HG03460 (cell line): ENCODE results near the gene KIR2DL3.
"Not testable (repeated sequence)": the region's sequence is repeated elsewhere in the genome, so short reads cannot be mapped to it uniquely, and the experiment has no call there.

Source experiments
- ATAC-seq: cut with Tn5 transposase; IDR thresholded peaks from one replicate; pipeline ENCODE4 v1.9.1; 2021; ENCODE audit not compliant: unreplicated experiment

KIR2DL3 gene

DNA sequence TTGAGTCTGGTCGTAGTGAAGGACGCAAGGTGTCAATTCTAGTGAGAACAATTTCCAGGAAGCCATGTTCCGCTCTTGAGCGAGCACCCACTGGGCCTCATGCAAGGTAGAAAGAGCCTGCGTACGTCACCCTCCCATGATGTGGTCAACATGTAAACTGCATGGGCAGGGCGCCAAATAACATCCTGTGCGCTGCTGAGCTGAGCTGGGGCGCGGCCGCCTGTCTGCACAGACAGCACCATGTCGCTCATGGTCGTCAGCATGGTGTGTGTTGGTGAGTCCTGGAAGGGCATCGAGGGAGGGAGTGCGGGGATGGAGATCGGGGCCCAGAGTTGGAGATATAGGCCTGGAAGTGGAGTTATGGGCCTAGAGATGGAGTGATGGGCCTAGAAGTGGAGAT is at the start of gene KIR2DL3:
KIR2DL3 (plus strand) TSS at position 208 of the 400 bp plus-strand sequence; CDS start at position 241, 33 bp downstream.
- not testable (repeated sequence) for ATAC-seq

DNA sequence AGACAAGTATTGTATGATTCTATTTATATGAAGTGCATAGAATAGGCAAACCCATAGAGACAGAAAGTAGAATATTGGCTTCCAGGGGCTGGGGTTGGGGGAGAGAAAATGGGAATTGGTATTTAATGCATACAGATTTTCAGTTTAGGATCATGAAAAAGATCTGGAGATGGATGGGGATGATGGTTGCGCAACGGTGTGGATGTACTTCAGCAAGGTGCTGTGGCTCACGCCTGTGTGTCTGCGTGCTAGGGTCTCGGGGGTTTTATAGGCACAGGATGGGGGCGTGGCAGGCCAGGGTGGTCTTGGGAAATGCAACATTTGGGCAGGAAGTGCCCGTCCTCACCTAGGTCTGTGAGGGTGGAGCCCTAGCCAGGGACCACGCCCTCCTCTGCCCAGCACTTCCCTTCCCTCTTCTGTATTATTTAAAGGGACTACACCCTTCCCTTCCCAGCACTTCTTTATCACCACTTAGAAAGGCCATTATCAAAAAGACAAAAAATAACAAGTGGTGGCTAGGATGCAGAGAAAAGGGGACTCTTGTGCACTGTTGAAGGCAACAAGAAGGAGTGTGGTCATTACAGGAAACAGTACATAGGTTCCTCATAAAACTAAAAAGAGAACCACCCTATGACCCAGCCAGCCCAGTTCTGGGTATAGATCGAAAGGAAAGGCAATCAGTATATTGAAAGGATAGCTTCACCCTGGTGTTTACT is 46.6 kb upstream of the KIR2DL3 start:
- ATAC-seq, result no peak

DNA sequence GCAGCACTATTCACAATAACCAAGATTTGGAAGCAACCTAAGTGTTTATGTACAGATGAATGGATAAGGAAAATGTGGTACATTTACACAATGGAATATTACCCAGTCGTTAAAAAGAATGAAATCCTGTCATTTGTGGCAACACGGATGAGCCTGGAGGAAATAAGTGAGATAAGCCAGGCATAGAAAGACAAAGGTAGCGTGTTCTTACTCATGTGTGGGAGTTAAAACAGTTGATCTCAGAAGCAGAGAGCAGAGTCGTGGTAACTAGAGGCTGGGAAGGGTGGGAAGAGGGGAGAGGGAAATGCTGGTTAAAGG is 46.1 kb upstream of the KIR2DL3 start:
- ATAC-seq, result no peak

DNA sequence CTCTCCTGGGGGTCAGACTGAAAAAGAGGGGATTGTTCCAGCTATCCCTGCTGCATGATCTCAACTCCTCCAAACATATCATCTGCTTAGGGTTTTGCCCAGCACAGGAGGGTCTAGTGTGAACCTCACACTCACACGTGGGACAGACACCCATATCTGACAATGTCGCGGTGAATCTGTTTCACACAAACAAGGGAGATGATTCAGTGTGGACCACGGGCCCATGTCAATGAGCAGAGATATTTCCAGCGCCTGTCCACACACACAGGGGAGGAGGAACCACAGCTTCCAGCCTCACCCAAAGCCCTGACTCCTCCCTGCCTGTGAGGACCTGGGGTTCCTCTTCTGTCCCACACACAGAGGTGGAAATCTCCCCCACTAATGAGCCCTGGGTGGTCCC is 43.7 kb upstream of the KIR2DL3 start:
- no peak for ATAC-seq

DNA sequence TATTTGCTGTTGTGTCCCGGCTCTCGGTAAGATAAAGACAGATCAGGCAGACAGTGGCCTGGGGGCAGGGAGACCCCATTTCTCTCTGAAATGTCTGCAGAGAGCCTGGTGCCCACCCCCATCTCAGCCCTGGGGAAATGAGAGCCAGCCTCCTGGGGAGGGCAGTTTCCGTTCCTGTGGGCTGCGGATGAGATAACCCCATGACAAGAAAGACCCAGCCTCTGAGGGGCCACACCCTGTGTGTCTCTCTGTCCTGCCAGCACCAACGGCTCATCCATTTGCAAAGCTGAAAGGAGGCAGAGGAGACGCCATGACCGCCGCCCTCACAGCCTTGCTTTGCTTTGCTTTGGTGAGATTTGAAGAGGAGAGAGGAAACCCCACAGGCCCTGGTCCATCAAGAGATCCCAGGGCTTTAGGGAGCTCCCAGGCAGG is 42.2 kb upstream of the KIR2DL3 start:
- no peak for ATAC-seq

DNA sequence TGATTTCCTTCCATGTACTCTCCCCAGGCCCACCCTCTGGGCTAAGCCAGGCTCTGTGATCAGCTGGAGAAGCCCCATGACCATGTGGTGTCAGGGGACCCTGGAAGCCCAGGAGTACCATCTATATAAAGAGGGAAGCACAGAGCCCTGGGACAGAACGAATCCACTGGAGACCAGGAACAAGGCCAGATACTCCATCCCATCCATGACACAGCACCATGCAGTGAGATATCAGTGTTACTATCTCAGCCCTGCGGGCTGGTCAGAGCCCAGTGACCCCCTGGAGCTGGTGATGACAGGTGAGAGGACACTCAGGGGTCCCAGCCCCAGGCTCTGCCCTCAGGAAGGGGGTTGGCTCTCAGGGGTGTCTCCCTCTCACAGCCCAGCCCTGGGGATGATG is 41.5 kb upstream of the KIR2DL3 start:
- no peak for ATAC-seq

DNA sequence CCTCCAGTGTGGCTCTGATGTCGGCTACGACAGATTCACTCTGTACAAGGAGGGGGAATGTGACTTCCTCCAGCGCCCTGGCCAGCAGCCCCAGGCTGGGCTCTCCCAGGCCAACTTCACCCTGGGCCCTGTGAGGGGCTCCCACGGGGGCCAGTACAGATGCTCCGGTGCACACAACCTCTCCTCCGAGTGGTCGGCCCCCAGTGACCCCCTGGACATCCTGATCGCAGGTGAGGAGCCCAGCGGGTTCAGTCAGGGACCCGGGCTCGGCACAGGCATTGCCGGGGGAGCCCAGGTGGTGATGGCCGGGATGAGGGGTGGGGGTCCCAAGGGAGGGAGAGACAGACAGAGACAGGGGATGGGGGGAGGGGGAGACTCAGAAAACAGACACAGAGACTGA is 40.6 kb upstream of the KIR2DL3 start:
- ATAC-seq, result not testable (repeated sequence)

DNA sequence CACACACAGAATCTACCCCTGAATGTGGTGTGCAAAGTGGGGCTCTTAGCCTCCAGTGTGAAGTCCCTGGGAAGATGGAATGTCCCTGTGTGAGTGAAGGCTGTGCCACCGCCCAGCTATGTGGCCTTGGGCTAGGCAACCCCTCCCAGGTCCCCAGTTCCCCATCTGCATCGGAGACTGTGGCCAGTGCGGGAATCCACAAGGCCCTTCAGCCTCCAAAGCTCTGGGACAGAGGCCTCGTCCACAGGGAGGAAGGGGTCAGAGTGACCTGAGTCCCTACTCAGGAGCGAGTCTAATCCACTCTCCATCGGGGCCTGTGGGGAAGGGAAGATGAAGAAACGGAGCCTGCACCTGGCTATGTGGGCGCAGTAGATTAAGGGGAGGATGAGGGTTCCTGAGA is 33.4 kb upstream of the KIR2DL3 start:
- no peak for ATAC-seq

DNA sequence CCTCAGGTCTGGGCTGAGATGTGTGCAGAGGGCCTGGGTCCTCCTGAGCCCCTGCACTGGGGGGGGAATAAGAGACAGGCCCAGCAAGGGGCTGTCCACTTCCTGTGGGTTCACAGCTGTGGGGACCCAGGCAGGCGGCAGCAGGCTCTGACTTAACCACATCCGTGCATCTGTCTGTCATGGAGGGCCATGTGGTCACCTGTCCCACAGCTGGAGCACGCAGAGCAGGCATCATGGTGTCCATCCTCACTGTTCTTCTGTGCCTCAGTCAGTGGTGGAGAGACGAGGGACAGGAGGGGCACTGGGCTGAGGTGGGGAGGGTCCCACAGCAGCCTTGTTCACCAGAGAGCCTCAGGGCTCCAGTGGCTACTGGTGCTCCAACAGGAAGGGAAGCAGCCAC is 30.4 kb upstream of the KIR2DL3 start:
- ATAC-seq, result no peak

DNA sequence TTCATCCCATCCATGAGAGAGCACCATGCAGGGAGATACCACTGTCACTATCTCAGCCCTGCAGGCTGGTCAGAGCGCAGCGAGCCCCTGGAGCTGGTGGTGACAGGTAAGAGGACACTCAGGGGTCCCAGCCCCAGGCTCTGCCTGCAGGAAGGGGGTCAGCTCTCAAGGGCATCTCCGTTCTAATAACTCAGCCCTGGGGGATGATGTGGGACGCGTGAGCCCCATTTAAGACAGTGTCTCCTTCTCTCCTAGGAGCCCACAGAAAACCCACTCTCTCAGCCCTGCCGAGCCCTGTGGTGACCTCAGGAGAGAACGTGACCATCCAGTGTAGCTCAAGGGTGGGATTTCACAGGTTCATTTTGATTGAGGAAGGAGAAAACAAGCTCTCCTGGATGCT is 29.5 kb upstream of the KIR2DL3 start:
- ATAC-seq, result no peak

DNA sequence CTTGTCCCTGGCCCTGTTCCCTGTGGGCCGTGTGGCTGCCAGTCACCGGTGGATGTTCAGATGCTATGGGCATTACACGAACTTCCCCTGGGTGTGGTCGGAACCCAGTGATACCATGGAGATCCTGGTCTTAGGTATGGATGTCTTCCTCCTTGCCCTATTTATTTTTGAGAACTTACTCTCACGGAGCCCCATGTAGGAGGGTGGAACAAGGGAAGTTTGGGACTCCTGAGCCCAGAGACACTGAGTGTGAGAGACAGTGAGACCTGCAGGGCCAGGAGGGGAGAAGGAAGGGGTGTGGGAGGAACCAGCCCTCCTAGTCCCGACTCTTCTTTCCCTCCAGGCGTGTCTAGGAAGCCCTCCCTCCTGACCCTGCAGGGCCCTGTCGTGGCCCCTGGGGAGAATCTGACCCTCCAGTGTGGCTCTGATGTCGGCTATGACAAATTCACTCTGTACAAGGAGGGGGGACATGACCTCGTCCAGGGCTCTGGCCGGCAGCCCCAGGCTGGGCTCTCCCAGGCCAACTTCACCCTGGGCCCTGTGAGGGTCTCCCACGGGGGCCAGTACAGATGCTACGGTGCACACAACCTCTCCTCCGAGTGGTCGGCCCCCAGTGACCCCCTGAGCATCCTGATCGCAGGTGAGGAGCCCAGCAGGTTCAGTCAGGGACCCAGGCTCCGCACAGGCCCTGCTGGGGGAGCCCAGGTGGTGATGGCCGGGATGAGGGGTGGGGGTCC is 28.9 kb upstream of the KIR2DL3 start:
- ATAC-seq, result no peak

DNA sequence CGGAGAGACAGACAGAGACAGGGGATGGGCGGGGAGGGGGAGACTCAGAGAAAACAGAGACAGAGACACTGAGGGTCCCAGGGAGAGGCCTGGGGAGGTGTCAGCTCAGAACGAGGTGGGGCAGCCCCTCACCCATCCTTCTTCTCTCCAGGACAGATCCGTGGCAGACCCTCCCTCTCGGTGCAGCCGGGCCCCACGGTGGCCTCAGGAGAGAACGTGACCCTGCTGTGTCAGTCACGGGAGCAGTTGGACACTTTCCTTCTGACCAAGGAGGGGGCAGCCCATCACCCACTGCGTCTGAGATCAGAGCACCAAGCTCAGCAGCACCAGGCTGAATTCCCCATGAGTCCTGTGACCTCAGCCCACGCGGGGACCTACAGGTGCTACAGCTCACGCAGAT is 28.4 kb upstream of the KIR2DL3 start:
- not testable (repeated sequence) for ATAC-seq

DNA sequence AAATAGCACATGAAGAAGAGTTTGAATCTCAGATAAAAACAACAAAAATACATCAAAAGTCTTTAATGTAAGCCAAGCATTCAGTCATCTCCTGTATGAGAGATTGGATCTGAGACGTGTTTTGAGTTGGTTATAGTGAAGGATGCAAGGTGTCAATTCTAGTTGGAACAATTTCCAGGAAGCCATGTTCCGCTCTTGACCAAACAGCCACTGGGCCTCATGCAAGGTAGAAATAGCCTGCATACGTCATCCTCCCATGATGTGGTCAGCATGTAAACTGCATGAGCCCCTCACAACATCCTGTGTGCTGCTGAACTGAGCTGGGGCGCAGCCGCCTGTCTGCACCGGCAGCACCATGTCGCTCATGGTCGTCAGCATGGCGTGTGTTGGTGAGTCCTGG is 14.2 kb upstream of the KIR2DL3 start, which contains the start of gene KIR3DL3:
KIR3DL3 (plus strand) TSS at position 301 of the 400 bp plus-strand sequence; CDS start at position 356, 55 bp downstream.
- ATAC-seq, result no peak

DNA sequence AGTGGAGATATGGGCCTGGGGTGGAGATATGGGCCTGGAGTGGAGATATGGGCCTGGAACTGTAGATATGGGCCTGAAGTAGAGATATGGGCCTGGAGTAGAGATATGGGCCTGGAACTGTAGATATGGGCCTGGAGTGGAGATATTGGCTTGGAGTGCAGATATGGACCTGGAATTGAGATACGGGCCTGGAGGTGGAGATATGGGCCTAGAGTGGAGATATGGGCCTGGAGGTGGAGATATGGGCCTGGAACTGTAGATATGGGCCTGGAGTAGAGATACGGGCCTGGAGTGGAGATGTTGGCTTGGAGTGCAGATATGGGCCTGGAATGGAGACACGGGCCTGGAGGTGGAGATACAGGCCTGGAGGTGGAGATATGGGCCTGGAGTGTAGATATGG is 13.7 kb upstream of the KIR2DL3 start:
- ATAC-seq, result no peak

DNA sequence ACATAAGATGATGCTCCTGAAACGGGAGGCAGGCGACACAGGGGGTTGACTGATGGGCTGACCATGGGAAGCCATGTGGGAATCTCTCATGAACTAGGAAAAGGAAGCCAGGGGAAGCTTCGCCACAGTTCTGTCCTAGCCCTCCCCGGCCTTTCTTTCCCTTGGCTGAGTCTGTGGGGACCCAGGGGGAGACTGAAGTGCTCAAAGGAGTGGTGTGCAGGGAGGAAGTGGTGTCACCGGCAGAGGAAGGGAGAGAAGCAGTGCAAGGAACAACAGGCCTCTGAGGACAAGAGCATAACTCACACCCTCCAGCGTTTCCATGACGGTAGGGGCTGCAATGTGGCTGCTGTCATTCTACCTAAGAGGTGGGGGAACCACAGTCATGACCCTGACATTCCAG is 13.0 kb upstream of the KIR2DL3 start:
- ATAC-seq, result no peak

DNA sequence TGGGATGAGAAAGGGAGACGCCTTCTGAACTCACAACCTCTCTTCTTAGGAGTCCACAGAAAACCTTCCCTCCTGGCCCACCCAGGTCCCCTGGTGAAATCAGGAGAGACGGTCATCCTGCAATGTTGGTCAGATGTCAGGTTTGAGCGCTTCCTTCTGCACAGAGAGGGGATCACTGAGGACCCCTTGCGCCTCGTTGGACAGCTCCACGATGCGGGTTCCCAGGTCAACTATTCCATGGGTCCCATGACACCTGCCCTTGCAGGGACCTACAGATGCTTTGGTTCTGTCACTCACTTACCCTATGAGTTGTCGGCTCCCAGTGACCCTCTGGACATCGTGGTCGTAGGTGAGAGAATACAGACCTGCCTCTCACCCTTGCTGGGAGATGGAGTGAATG is 10.8 kb upstream of the KIR2DL3 start:
- no peak for ATAC-seq

DNA sequence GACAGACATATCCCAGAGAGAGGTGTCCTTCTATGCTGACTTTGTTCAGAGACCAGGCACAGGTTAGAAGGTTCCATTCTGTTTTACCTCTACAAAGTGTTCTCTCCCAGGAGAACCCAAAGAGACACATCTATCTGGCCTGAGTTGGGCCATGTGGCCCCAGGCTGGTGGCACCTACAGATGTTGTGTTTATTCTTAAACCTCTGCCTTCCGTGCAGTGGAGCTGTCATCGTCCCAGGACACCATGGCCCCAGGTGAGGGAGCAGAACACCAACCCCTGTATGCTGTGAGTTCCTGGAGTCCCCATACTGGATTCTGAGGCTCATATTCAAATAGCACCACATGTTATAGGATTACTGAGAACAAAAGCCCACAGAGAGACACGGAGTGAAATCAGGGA is 10.1 kb upstream of the KIR2DL3 start:
- no peak for ATAC-seq

DNA sequence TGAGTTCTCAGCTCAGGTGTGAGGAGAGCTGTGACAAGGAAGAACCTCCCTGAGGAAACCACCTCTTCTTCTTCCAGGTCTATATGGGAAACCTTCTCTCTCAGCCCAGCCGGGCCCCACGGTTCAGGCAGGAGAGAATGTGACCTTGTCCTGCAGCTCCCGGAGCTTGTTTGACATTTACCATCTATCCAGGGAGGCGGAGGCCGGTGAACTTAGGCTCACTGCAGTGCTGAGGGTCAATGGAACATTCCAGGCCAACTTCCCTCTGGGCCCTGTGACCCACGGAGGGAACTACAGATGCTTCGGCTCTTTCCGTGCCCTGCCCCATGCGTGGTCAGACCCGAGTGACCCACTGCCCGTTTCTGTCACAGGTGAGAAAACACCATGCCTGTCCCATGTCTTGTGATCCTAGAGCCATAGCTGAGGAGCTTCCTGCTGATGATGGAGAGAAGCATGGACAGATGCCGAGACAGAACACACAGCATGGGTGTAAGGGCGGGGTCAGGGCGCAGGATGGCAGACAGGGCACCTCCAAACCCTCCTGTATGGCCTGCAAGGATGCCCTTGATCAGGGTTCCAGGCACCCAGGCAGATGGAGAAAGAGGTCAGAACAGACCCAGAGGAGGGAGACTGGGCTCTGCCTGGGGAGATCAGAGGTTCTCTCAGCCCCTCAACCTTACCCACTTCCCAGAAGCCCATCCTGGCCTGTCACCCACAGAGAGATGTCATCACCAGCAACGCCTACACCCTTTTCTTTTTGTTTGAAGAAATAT is 8.7 kb upstream of the KIR2DL3 start:
- ATAC-seq, result no peak

DNA sequence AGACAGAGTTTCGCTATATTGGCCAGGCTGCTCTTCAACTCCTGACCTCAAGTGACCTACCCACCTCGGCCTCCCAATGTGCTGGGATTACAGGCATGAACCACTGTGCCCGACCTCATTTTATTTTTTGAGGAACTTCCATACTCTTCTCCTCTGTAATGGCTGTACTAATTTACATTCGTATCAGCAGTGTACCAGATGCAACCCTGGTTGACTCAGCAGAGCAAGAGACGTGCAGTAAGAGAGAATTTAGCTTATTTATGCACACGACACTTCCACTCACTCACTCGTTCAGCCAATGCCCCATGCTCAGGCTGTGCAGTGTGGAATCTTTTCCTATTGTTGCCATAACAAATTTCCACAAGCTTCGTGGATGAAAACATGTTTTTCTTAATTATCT is 7.1 kb upstream of the KIR2DL3 start:
- no peak for ATAC-seq

DNA sequence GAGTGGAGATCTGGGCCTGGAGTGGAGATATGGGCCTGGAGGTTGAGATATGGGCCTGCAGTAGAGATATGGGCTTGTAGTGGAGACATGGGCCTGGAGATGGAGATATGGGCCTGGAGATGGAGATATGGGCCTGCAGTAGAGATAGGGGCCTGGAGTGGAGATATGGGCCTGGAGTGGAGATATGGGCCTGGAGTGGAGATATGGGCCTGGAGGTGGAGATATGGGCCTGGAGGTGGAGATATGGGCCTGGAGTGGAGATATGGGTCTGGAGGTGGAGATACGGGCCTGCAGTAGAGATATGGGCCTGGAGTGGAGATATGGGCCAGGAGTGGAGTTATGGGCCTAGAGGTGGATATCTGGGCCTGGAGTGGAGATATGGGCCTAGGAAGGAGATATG is 402 bp downstream of the KIR2DL3 start:
- no peak for ATAC-seq

DNA sequence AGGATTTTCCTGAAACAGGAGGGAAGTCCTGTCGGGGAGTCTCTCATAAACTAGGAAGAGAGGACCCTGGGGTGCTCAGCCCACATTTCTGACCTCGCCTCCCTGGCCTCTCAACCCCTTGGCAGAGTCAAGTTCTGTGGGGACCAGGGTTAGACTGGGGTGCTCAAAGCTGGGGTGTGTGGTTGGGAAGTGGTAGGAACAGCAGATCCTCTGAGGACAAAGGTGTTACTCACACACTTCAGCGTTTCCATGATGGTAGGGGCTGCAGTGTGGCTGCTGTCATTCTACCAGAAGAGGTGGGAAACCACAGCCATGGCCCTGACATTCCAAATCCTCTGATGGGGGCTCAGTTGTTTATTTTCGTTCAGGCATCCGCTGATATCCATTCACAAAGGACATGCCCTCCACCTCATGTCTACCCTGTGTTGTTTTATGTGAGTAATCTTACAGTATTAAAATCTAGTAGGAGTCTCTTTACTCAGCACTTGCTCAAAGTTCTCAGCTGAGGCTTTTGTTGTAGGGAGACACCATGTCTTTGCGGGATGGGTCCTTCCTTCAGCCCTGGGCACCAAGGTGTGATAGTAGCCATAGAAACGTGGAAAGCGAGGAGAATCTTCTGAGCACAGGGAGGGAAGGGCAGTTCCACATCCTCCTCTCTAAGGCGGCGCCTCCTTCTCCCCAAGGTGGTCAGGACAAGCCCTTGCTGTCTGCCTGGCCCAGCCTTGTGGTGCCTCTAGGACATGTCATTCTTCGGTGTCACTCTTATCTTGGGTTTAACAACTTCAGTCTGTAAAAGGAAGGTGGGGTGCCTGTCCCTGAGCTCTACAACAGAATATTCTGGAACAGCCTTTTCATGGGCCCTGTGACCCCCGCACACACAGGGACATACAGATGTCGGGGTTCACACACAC is 1.5 kb downstream of the KIR2DL3 start:
- ATAC-seq, result no peak
